ENCODE results near the gene PSMC3IP.

GRCh38 chr17:42553866-42554249 is 23.7 kb downstream of the PSMC3IP start:
- TF ChIP-seq CTCF (IDR thresholded peaks at IDR 0.05), result no peak
- no peak for TF ChIP-seq POLR2A (IDR thresholded peaks at IDR 0.05)

All from body of pancreas (tissue), 4 donors.